GM23338 (cell line): ENCODE results near the gene C10orf90. TPM values are rescaled to one million over a fixed set of nuclear protein-coding genes. Genes with fewer than 3 reads are reported as not detected.

ENCODE experiments used
- ATAC-seq: fragments of 200-7000 bp; cut with Tn5 transposase; 3 replicates; pipeline ENCODE4 v1.9.1; 2020
- DNase-seq: peaks from one replicate; pipeline ENCODE4 v3.0.0-alpha.2; 2015; ENCODE audit warnings: low spot score
- H2AFZ ChIP-seq: fragments of 200-600 bp; sonication (generic); 2 replicates; pipeline ENCODE4 v1.8.0; 2016; ENCODE audit warnings: antibody characterized with exemption, mild to moderate bottlenecking, moderate library complexity
- H3F3A ChIP-seq: fragments of 200-600 bp; sonication (generic); replicated peaks from 2 replicates; pipeline ENCODE4 v1.8.0; 2017; ENCODE audit warnings: antibody characterized with exemption, mixed run types, low read depth
- H3K27ac ChIP-seq: fragments of 200-600 bp; sonication (generic); 2 replicates; pipeline ENCODE4 v1.6.1; 2016; ENCODE audit warnings: low read depth
- H3K27me3 ChIP-seq: fragments of 200-600 bp; sonication (generic); 2 replicates; pipeline ENCODE4 v1.8.0; 2016; ENCODE audit warnings: mild to moderate bottlenecking, mixed run types, moderate library complexity; ENCODE audit not compliant: insufficient read depth
- H3K36me3 ChIP-seq: fragments of 200-600 bp; sonication (generic); 2 replicates; pipeline ENCODE4 v1.8.0; 2016; ENCODE audit warnings: mild to moderate bottlenecking; ENCODE audit not compliant: insufficient read depth
- H3K4me1 ChIP-seq: fragments of 200-600 bp; sonication (generic); 2 replicates; pipeline ENCODE4 v1.8.0; 2016; ENCODE audit warnings: mild to moderate bottlenecking, moderate library complexity; ENCODE audit not compliant: insufficient read depth
- H3K4me2 ChIP-seq: fragments of 200-600 bp; sonication (generic); 2 replicates; pipeline ENCODE4 v1.7.1; 2017; ENCODE audit warnings: mixed run types
- H3K4me3 ChIP-seq: fragments of 200-600 bp; sonication (generic); 2 replicates; pipeline ENCODE4 v1.6.1; 2016; ENCODE audit warnings: mixed run types
- H3K79me2 ChIP-seq: fragments of 200-600 bp; sonication (generic); replicated peaks from 2 replicates; pipeline ENCODE4 v1.8.0; 2017; ENCODE audit warnings: mild to moderate bottlenecking; ENCODE audit not compliant: insufficient read depth
- H3K9me2 ChIP-seq: fragments of 200-600 bp; sonication (generic); 2 replicates; pipeline ENCODE4 v1.8.0; 2017; ENCODE audit not compliant: insufficient read depth
- H4K20me1 ChIP-seq: fragments of 200-600 bp; sonication (generic); replicated peaks from 2 replicates; pipeline ENCODE4 v1.8.0; 2017; ENCODE audit warnings: mild to moderate bottlenecking; ENCODE audit not compliant: insufficient read depth
- H3K27ac Mint-ChIP-seq: 2 replicates; pipeline ENCODE4 v1.8.0; 2020; ENCODE audit warnings: inconsistent platforms, mild to moderate bottlenecking, moderate library complexity, mixed read lengths
- H3K27me3 Mint-ChIP-seq: 3 replicates; pipeline ENCODE4 v1.8.0; 2022; ENCODE audit warnings: low read depth, mild to moderate bottlenecking, moderate library complexity, mixed read lengths, inconsistent platforms; ENCODE audit not compliant: insufficient read depth, poor library complexity
- H3K36me3 Mint-ChIP-seq: 3 replicates; pipeline ENCODE4 v1.8.0; 2021; ENCODE audit warnings: low read depth, mild to moderate bottlenecking, inconsistent platforms, moderate library complexity, mixed read lengths
- H3K4me1 Mint-ChIP-seq: 3 replicates; pipeline ENCODE4 v1.8.0; 2020; ENCODE audit warnings: mild to moderate bottlenecking, inconsistent platforms, mixed read lengths
- H3K4me3 Mint-ChIP-seq: 3 replicates; pipeline ENCODE4 v1.8.0; 2021; ENCODE audit warnings: moderate library complexity, mild to moderate bottlenecking, inconsistent platforms, mixed read lengths
- H3K9me3 Mint-ChIP-seq: 3 replicates; pipeline ENCODE4 v1.8.0; 2020; ENCODE audit warnings: moderate library complexity, mild to moderate bottlenecking, inconsistent platforms, mixed read lengths
- EZH2 ChIP-seq: fragments of 200-600 bp; sonication (generic); IDR thresholded peaks from one replicate; pipeline ENCODE4 v1.8.0; 2017; ENCODE audit warnings: antibody characterized with exemption, mild to moderate bottlenecking, low read depth; ENCODE audit not compliant: unreplicated experiment
- EZH2phosphoT487 ChIP-seq: fragments of 200-600 bp; sonication (generic); IDR thresholded peaks from one replicate; pipeline ENCODE4 v1.8.1; 2018; ENCODE audit warnings: antibody characterized with exemption; ENCODE audit not compliant: unreplicated experiment
- NANOG ChIP-seq: IDR thresholded peaks from 2 replicates; pipeline ENCODE4 v1.6.1; 2016; ENCODE audit warnings: antibody characterized with exemption, borderline replicate concordance
- REST ChIP-seq: IDR thresholded peaks from one replicate; pipeline ENCODE4 v1.6.1; 2018; ENCODE audit warnings: antibody characterized with exemption; ENCODE audit not compliant: unreplicated experiment
- STAT1 ChIP-seq: IDR thresholded peaks from one replicate; pipeline ENCODE4 v1.6.1; 2016; ENCODE audit warnings: antibody characterized with exemption; ENCODE audit not compliant: unreplicated experiment
- ZNF114 ChIP-seq: fragments of 250-450 bp; sonication (Bioruptor Pico); IDR thresholded peaks from 2 replicates; pipeline ENCODE4 v1.5.0; 2020; ENCODE audit warnings: mild to moderate bottlenecking, moderate library complexity
- polyA plus RNA-seq: library from polyadenylated mRNA; unstranded; fragments of >200 nt; fragmentation: Nextera tagmentation; extraction: Ambion mirVana; gene quantifications from 2 replicates; pipeline ENCODE4 v1.2.1, GENCODE V29; 2016
- total RNA-seq: library from RNA; depleted of rRNA; stranded (reverse); fragments of >200 nt; shearing (Covaris generic); gene quantifications from 2 replicates; pipeline ENCODE4 v1.2.3, GENCODE V29; 2014
- TF ChIP-seq, protein P1 (sequence below): fragments of 250-450 bp; sonication (Bioruptor Pico); IDR thresholded peaks from 2 replicates; pipeline ENCODE4 v1.5.0; 2020; ENCODE audit warnings: mild to moderate bottlenecking, moderate library complexity

Gene C10orf90
- total and polyA plus RNA-seq, 2 experiments from 2014 or later = 0.76 to 0.97 TPM

DNA sequence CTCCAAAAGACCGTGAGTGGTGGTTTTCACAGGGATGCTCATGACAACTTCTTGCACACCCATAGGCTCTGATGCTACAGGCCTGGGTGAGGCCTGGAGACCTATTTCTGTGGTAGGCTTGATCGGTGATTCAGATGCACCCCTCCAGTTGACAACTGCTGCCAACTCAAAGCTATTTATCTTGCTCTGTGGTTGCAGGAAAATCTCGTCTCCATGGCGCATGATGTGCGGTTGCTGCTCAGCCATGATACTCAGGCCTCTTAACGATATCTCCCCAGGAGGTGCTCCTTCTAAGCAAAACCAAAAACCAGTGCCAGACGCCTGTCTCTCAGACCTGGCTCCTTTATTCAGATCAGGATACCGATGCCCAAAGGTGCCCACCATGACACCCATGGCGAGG lies 31.4 kb downstream of the C10orf90 start:
- no peak overlapping the region for H3K27ac Mint-ChIP-seq
- TF ChIP-seq EZH2 = no peak

DNA sequence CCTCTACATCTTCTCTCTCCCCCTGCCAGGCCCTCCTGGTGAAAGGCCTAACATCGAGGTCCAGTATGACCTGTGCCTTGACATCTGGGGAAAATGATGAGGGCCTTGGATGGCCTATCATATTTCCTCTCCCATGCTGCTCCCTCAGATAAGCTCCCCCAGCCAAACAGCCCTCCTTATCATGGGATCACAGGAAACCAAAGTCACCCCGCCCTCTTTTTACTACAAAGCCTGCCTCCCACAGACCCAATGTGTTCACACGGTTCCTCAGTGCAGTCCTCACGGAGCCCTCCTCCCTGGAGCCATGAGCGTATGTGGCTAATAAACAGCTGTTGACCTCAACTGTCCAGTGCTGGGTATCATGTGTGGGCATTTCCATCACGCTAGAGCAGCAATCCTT lies 32.0 kb downstream of the C10orf90 start:
- no peaks in the 10 kb centered on the region for H3K27me3 ChIP-seq
- Mint-ChIP-seq H3K9me3 (no peaks in the 10 kb centered on the region), H3K27me3 (peaks cover 4% of the 10 kb centered on the region), H3K27ac (no peak overlapping the region), H3K4me1 (no peaks in the 10 kb centered on the region), H3K4me3 (no peak overlapping the region), H3K36me3 (no peaks in the 10 kb centered on the region; the same call in 2 of the 3 replicates)
- ATAC-seq (no peak), DNase-seq (no peak)
- H3K27ac ChIP-seq = no peak overlapping the region
- no peak for TF ChIP-seq NANOG
- TF ChIP-seq EZH2phosphoT487 = no peak
- no peaks in the 10 kb centered on the region for H3F3A ChIP-seq
- H4K20me1 ChIP-seq = no peaks in the 10 kb centered on the region
- no peak overlapping the region for H3K4me3 ChIP-seq
- H3K9me2 ChIP-seq = 0 out of 2 replicates have a peak, but pooled peaks cover 4% of the 10 kb centered on the region
- no peak overlapping the region for H3K4me2 ChIP-seq
- H3K4me1 ChIP-seq = no peaks in the 10 kb centered on the region
- H2AFZ ChIP-seq = no peak overlapping the region
- no peaks in the 10 kb centered on the region for H3K79me2 ChIP-seq
- H3K36me3 ChIP-seq = no peaks in the 10 kb centered on the region

More for the DNA sequence above, 31.4 kb downstream of the C10orf90 start:
- Histone ChIP-seq H2AFZ (no peak overlapping the region), H3K27ac (no peak overlapping the region), H3K79me2 (no peaks in the 10 kb centered on the region), H3K27me3 (no peaks in the 10 kb centered on the region), H3K4me3 (no peak overlapping the region), H3K36me3 (no peaks in the 10 kb centered on the region), H3F3A (no peaks in the 10 kb centered on the region), H4K20me1 (no peaks in the 10 kb centered on the region), H3K4me1 (no peaks in the 10 kb centered on the region), H3K4me2 (no peak overlapping the region), H3K9me2 (0 out of 2 replicates have a peak, but pooled peaks cover 4% of the 10 kb centered on the region)
- no peak overlapping the region for H3K4me3 Mint-ChIP-seq
- no peak for ATAC-seq
- H3K9me3 Mint-ChIP-seq = no peaks in the 10 kb centered on the region
- no peaks in the 10 kb centered on the region for H3K4me1 Mint-ChIP-seq
- DNase-seq = no peak
- H3K36me3 Mint-ChIP-seq = no peaks in the 10 kb centered on the region; the same call in 2 of the 3 replicates
- peaks cover 4% of the 10 kb centered on the region for H3K27me3 Mint-ChIP-seq

- DNase-seq (no peak), ATAC-seq (no peak)
- Mint-ChIP-seq H3K9me3 (no peaks in the 10 kb centered on the region), H3K27ac (no peak overlapping the region), H3K4me3 (no peak overlapping the region), H3K36me3 (no peaks in the 10 kb centered on the region; the same call in 2 of the 3 replicates), H3K27me3 (peaks cover 4% of the 10 kb centered on the region), H3K4me1 (no peaks in the 10 kb centered on the region)
- H2AFZ ChIP-seq = no peak overlapping the region
- no peaks in the 10 kb centered on the region for H3K36me3 ChIP-seq
- H3K27me3 ChIP-seq = no peaks in the 10 kb centered on the region
- no peaks in the 10 kb centered on the region for H3F3A ChIP-seq
- no peaks in the 10 kb centered on the region for H4K20me1 ChIP-seq
- no peaks in the 10 kb centered on the region for H3K79me2 ChIP-seq
- 0 out of 2 replicates have a peak, but pooled peaks cover 4% of the 10 kb centered on the region for H3K9me2 ChIP-seq
- H3K27ac ChIP-seq = no peak overlapping the region
- H3K4me2 ChIP-seq = no peak overlapping the region
- no peaks in the 10 kb centered on the region for H3K4me1 ChIP-seq
- H3K4me3 ChIP-seq = no peak overlapping the region
- TF ChIP-seq EZH2 (no peak), ZNF114 (CRISPR knock-in tag) (no peak), STAT1 (no peak), REST (no peak)
- TF ChIP-seq, protein P1, sequence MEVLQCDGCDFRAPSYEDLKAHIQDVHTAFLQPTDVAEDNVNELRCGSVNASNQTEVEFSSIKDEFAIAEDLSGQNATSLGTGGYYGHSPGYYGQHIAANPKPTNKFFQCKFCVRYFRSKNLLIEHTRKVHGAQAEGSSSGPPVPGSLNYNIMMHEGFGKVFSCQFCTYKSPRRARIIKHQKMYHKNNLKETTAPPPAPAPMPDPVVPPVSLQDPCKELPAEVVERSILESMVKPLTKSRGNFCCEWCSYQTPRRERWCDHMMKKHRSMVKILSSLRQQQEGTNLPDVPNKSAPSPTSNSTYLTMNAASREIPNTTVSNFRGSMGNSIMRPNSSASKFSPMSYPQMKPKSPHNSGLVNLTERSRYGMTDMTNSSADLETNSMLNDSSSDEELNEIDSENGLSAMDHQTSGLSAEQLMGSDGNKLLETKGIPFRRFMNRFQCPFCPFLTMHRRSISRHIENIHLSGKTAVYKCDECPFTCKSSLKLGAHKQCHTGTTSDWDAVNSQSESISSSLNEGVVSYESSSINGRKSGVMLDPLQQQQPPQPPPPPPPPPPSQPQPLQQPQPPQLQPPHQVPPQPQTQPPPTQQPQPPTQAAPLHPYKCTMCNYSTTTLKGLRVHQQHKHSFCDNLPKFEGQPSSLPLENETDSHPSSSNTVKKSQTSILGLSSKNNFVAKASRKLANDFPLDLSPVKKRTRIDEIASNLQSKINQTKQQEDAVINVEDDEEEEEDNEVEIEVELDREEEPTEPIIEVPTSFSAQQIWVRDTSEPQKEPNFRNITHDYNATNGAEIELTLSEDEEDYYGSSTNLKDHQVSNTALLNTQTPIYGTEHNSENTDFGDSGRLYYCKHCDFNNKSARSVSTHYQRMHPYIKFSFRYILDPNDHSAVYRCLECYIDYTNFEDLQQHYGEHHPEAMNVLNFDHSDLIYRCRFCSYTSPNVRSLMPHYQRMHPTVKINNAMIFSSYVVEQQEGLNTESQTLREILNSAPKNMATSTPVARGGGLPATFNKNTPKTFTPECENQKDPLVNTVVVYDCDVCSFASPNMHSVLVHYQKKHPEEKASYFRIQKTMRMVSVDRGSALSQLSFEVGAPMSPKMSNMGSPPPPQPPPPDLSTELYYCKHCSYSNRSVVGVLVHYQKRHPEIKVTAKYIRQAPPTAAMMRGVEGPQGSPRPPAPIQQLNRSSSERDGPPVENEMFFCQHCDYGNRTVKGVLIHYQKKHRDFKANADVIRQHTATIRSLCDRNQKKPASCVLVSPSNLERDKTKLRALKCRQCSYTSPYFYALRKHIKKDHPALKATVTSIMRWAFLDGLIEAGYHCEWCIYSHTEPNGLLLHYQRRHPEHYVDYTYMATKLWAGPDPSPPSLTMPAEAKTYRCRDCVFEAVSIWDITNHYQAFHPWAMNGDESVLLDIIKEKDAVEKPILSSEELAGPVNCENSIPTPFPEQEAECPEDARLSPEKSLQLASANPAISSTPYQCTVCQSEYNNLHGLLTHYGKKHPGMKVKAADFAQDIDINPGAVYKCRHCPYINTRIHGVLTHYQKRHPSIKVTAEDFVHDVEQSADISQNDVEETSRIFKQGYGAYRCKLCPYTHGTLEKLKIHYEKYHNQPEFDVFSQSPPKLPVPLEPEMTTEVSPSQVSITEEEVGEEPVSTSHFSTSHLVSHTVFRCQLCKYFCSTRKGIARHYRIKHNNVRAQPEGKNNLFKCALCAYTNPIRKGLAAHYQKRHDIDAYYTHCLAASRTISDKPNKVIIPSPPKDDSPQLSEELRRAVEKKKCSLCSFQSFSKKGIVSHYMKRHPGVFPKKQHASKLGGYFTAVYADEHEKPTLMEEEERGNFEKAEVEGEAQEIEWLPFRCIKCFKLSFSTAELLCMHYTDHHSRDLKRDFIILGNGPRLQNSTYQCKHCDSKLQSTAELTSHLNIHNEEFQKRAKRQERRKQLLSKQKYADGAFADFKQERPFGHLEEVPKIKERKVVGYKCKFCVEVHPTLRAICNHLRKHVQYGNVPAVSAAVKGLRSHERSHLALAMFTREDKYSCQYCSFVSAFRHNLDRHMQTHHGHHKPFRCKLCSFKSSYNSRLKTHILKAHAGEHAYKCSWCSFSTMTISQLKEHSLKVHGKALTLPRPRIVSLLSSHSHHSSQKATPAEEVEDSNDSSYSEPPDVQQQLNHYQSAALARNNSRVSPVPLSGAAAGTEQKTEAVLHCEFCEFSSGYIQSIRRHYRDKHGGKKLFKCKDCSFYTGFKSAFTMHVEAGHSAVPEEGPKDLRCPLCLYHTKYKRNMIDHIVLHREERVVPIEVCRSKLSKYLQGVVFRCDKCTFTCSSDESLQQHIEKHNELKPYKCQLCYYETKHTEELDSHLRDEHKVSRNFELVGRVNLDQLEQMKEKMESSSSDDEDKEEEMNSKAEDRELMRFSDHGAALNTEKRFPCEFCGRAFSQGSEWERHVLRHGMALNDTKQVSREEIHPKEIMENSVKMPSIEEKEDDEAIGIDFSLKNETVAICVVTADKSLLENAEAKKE = no peak
Measured at GRCh38 chr10:126637501-126637900, 33.0 kb downstream of the C10orf90 start.
